Ishikawa (cell line): ENCODE data around the gene HMCN1.

Source experiments
- CEBPB ChIP-seq: IDR thresholded peaks from 2 replicates; pipeline ENCODE4 v1.6.1; 2012
- CREB1 ChIP-seq: IDR thresholded peaks from 2 replicates; pipeline ENCODE4 v1.6.1; 2012; ENCODE audit warnings: low read depth
- EGR1 ChIP-seq: IDR thresholded peaks from 2 replicates; pipeline ENCODE4 v1.6.1; 2012
- EP300 ChIP-seq: IDR thresholded peaks from 2 replicates; pipeline ENCODE4 v1.6.1; 2012; ENCODE audit warnings: borderline replicate concordance
- FOXM1 ChIP-seq: IDR thresholded peaks from 2 replicates; pipeline ENCODE4 v1.6.1; 2012; ENCODE audit warnings: low read depth, borderline replicate concordance
- NFIC ChIP-seq: IDR thresholded peaks from 2 replicates; pipeline ENCODE4 v1.6.1; 2012
- RAD21 ChIP-seq: IDR thresholded peaks from 2 replicates; pipeline ENCODE4 v1.6.1; 2012; ENCODE audit warnings: low read depth
- TAF1 ChIP-seq: IDR thresholded peaks from 2 replicates; pipeline ENCODE4 v1.6.1; 2012; ENCODE audit warnings: low read depth, mild to moderate bottlenecking
- TCF12 ChIP-seq: IDR thresholded peaks from 2 replicates; pipeline ENCODE4 v1.6.1; 2012; ENCODE audit warnings: low read depth
- TEAD4 ChIP-seq: IDR thresholded peaks from 2 replicates; pipeline ENCODE4 v1.6.1; 2012
- YY1 ChIP-seq: IDR thresholded peaks from 2 replicates; pipeline ENCODE4 v1.6.1; 2012; ENCODE audit warnings: low read depth
- ZBTB7A ChIP-seq: IDR thresholded peaks from 2 replicates; pipeline ENCODE4 v1.6.1; 2012; ENCODE audit warnings: low read depth
- TF ChIP-seq, protein P1 (sequence below): IDR thresholded peaks from 2 replicates; pipeline ENCODE4 v1.6.1; 2012
- TF ChIP-seq, protein P2 (sequence below): IDR thresholded peaks from 2 replicates; pipeline ENCODE4 v1.6.1; 2012; ENCODE audit warnings: low read depth, mild to moderate bottlenecking
- TF ChIP-seq, protein P3 (sequence below): IDR thresholded peaks from 2 replicates; pipeline ENCODE4 v1.6.1; 2012

Gene HMCN1

DNA sequence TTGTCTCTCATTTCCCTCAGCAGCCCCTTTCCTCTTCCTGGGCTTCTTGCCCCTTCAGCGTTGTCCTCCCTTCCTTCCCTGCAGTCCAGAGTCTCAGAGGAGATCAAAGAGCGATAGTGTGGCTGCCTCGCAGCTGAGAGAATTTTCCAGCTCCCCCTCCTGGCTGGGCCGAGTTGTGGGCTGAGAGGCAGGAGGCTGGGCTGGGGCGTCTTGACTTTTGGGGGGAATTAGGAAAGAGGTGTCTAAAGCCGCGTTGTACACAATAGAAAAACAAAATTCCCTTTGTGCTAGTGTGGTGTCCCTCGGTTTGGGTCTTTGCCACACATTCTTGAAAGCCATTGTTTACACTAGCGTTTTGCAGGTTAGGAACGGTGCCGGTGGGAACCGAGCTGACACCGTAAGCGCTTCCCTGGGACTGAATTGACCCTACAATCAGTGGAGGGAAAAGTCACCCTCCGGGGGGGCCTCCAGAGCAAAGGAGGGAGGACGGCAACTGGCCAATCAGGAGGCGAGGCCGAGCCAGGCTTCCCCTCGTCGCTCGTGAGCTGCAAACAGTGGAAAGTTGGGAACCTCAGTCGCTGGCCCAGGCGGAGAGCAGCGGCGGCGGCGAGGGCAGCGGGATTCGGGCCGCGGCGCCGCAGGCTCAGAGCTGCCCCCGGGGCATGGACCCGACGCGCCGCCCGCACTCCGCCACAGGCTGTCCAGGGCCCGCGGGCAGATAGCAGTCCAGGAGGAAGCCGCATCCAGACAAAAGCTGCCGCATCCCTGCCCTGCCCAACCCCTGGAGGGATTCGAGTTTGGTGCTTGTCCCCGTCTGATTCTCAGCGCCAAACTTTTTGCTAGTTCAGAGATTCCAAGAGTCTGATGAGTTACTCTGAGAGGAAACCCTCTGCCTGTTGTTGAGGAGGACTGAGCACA lies at the start of gene HMCN1:
Gene HMCN1 (plus strand): TSS at position 574 of the 918 bp plus-strand sequence. CDS start 389 bp downstream, outside the sequence.
- TF ChIP-seq TEAD4 (no peak), TAF1 (0 out of 2 replicates have a peak, but pooled peaks have one; percentile 9)

DNA sequence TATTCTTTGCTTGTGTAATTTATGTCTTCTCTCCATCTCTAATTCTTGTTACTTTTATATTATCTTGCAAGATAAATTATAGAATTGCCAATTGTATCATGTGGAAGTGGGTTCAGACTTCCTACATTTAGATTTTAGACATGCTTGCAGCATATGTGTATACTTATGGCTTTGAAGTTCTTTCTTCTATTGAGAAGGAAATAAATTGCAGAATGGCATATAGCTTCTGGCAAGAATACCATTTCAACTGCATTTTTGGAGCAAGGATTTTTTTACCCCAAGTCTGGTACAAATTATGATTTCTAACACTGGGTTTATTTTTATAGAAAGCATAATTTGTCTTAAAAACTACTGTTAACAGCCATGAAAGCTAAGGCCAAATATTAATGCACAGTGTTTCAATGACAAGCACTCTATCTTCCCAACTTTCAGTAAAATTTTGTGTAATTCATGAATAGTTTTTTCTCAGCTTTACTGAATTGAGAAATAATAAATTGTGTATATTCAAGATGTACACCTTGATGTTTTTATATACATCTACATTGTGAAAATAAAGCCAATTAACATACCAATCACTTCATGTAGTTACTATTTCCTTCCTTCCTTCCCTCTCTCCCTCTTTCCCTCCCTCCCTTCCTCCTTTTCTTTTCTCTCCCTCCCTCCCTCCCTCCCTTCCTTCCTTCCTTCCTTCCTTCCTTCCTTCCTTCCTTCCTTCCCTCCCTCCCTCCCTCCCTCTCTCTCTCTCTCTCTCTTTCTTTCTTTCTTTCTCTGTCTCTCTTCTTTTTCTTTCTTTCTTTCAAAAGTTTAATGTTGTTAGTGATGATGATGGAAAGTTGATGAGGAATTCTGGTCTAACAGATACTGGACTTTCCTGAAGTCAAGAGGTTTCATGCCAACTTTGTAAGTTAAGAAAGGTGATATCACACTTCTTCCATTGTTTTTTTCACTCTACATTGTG lies 47.1 kb upstream of the HMCN1 start:
- TF ChIP-seq, protein P1, sequence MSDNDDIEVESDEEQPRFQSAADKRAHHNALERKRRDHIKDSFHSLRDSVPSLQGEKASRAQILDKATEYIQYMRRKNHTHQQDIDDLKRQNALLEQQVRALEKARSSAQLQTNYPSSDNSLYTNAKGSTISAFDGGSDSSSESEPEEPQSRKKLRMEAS, result no peak
- TF ChIP-seq TAF1 (no peak), ZBTB7A (no peak), YY1 (no peak)

DNA sequence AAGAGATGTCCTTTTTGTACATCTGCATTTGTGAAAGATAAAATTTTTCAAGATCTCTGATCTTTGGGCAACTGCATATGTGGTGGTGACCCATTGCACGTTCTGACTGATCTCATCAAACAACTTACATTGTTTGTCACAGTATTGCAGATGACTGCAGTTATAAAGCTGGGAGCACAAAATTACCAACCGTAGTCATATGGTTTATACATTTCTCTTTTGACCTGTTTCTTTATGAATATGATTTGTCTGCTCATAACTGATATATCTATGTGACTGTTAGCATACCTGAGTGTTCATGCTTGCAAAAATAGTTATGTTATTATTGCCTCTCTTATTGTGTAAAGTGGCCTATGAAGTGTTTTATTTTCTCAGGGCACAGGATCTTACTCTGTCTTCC lies 43.7 kb upstream of the HMCN1 start:
- TF ChIP-seq RAD21 (no peak), NFIC (no peak), CEBPB (no peak), EGR1 (no peak), YY1 (no peak), ZBTB7A (no peak), EP300 (no peak)
- TF ChIP-seq, protein P2, sequence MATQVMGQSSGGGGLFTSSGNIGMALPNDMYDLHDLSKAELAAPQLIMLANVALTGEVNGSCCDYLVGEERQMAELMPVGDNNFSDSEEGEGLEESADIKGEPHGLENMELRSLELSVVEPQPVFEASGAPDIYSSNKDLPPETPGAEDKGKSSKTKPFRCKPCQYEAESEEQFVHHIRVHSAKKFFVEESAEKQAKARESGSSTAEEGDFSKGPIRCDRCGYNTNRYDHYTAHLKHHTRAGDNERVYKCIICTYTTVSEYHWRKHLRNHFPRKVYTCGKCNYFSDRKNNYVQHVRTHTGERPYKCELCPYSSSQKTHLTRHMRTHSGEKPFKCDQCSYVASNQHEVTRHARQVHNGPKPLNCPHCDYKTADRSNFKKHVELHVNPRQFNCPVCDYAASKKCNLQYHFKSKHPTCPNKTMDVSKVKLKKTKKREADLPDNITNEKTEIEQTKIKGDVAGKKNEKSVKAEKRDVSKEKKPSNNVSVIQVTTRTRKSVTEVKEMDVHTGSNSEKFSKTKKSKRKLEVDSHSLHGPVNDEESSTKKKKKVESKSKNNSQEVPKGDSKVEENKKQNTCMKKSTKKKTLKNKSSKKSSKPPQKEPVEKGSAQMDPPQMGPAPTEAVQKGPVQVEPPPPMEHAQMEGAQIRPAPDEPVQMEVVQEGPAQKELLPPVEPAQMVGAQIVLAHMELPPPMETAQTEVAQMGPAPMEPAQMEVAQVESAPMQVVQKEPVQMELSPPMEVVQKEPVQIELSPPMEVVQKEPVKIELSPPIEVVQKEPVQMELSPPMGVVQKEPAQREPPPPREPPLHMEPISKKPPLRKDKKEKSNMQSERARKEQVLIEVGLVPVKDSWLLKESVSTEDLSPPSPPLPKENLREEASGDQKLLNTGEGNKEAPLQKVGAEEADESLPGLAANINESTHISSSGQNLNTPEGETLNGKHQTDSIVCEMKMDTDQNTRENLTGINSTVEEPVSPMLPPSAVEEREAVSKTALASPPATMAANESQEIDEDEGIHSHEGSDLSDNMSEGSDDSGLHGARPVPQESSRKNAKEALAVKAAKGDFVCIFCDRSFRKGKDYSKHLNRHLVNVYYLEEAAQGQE, result no peak

DNA sequence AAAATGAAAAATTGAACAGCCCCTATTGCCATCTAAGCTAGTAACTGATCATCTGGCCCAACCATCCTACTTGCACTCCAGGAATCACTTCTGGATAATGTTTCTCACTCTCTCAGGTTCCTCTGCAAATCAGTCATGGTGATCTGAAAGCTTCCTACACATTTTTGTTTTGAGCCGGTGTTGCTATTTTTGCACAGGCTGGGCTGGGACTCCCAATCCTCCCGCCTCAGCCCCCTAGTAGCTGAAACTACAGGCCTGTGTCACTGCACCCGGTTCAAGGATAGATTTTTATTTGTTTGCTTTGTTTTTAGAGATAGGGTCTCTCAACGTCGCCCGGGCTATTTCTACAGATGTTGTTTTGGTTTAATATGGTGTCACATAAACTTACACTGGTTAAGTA lies 40.5 kb upstream of the HMCN1 start:
- TF ChIP-seq ZBTB7A, result no peak
- TF ChIP-seq TCF12, result no peak
- no peak for TF ChIP-seq CEBPB
- TF ChIP-seq FOXM1, result no peak
- no peak for TF ChIP-seq TAF1
- TF ChIP-seq RAD21, result no peak
- TF ChIP-seq, protein P3, sequence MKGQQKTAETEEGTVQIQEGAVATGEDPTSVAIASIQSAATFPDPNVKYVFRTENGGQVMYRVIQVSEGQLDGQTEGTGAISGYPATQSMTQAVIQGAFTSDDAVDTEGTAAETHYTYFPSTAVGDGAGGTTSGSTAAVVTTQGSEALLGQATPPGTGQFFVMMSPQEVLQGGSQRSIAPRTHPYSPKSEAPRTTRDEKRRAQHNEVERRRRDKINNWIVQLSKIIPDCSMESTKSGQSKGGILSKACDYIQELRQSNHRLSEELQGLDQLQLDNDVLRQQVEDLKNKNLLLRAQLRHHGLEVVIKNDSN, result no peak
- TF ChIP-seq, protein P2, result no peak
- TF ChIP-seq YY1, result no peak
- no peak for TF ChIP-seq CREB1
- TF ChIP-seq EGR1, result no peak
- TF ChIP-seq TEAD4, result no peak
- TF ChIP-seq NFIC, result no peak
- TF ChIP-seq, protein P1, result no peak
- no peak for TF ChIP-seq EP300

DNA sequence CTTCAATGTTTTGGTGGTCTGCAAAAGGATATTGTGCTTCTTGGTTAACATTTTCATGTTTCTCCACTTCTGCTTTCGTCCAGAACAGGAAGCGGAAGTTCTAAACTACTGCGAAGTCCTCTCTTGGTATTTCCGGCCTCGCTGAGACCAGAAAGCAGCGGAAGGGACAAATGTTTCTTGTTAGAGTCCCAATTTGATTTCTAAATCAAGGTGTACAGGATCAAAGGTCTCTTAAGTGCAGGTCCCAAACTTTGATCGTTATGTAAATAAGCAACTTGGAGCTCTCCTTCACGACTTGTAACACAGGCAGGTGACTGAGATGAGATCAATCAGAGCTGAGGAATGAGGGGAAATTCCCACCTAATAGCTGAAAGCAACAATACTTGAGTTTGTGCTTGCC lies 40.1 kb upstream of the HMCN1 start:
- TF ChIP-seq FOXM1 (no peak), CEBPB (no peak), TCF12 (no peak), CREB1 (no peak), TEAD4 (no peak), RAD21 (no peak), ZBTB7A (no peak), EGR1 (no peak), EP300 (no peak), YY1 (no peak), NFIC (no peak), TAF1 (no peak)
- TF ChIP-seq, protein P2, result no peak
- TF ChIP-seq, protein P1, result no peak
- TF ChIP-seq, protein P3, result no peak
